WTC11 (cell line): ENCODE measurements around the gene AMDHD2.

Experiments
- ETV6 ChIP-seq: sonication (generic); formaldehyde crosslinking; IDR thresholded peaks from 2 replicates; pipeline ENCODE4 v1.8.1; 2022; ENCODE audit warnings: mild to moderate bottlenecking, missing genetic modification reagents
- ZNF121 ChIP-seq: sonication (generic); formaldehyde crosslinking; IDR thresholded peaks from 2 replicates; pipeline ENCODE4 v1.8.0; 2023; ENCODE audit warnings: missing genetic modification reagents
- TF ChIP-seq, protein P1 (sequence below): fragments of 200-600 bp; IDR thresholded peaks from 2 replicates; pipeline ENCODE4 v1.8.0; 2022; ENCODE audit warnings: antibody characterized with exemption
- TF ChIP-seq, protein P2 (sequence below): sonication (generic); formaldehyde crosslinking; IDR thresholded peaks from 2 replicates; pipeline ENCODE4 v1.8.0; 2022; ENCODE audit warnings: mild to moderate bottlenecking, missing genetic modification reagents

GRCh38 chr16:2520784-2521531, 787 bp downstream of the AMDHD2 start:
- TF ChIP-seq, protein P1, sequence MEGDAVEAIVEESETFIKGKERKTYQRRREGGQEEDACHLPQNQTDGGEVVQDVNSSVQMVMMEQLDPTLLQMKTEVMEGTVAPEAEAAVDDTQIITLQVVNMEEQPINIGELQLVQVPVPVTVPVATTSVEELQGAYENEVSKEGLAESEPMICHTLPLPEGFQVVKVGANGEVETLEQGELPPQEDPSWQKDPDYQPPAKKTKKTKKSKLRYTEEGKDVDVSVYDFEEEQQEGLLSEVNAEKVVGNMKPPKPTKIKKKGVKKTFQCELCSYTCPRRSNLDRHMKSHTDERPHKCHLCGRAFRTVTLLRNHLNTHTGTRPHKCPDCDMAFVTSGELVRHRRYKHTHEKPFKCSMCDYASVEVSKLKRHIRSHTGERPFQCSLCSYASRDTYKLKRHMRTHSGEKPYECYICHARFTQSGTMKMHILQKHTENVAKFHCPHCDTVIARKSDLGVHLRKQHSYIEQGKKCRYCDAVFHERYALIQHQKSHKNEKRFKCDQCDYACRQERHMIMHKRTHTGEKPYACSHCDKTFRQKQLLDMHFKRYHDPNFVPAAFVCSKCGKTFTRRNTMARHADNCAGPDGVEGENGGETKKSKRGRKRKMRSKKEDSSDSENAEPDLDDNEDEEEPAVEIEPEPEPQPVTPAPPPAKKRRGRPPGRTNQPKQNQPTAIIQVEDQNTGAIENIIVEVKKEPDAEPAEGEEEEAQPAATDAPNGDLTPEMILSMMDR, result no peak
- no peak for TF ChIP-seq ZNF121 (CRISPR knock-in tag)
- no peak for TF ChIP-seq ETV6
- TF ChIP-seq, protein P2, sequence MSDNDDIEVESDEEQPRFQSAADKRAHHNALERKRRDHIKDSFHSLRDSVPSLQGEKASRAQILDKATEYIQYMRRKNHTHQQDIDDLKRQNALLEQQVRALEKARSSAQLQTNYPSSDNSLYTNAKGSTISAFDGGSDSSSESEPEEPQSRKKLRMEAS, result no peak
